ENCODE results near the gene PRKAG2. TPM values are rescaled to one million over a fixed set of nuclear protein-coding genes. Genes with fewer than 3 reads are reported as not detected.

The PRKAG2 gene
- total RNA-seq, 1 donor from 2014 or later = 13.5 TPM

GRCh38 chr7:151884312-151885201 lies 7.6 kb upstream of the PRKAG2 start:
- Mint-ChIP-seq H3K36me3 (ENCODE audit: unreplicated experiment) (no peaks in the 10 kb centered on the region), H3K4me1 (ENCODE audit: unreplicated experiment) (no peaks in the 10 kb centered on the region), H3K9me3 (ENCODE audit: unreplicated experiment) (no peaks in the 10 kb centered on the region), H3K27ac (ENCODE audit: unreplicated experiment) (no peak overlapping the region), H3K27me3 (ENCODE audit: unreplicated experiment) (peaks cover 87% of the 10 kb centered on the region), H3K4me3 (ENCODE audit: unreplicated experiment) (no peak overlapping the region)
- no peak for TF ChIP-seq CTCF (IDR thresholded peaks at IDR 0.05)
- DNase-seq (ENCODE audit: extremely low spot score, unreplicated experiment) = no peak

GRCh38 chr7:151883857-151884256 lies 6.9 kb upstream of the PRKAG2 start:
- Mint-ChIP-seq H3K36me3 (ENCODE audit: unreplicated experiment) (no peaks in the 10 kb centered on the region), H3K4me1 (ENCODE audit: unreplicated experiment) (no peaks in the 10 kb centered on the region), H3K9me3 (ENCODE audit: unreplicated experiment) (no peaks in the 10 kb centered on the region), H3K4me3 (ENCODE audit: unreplicated experiment) (no peak overlapping the region), H3K27me3 (ENCODE audit: unreplicated experiment) (peaks cover 87% of the 10 kb centered on the region), H3K27ac (ENCODE audit: unreplicated experiment) (no peak overlapping the region)
- TF ChIP-seq CTCF (IDR thresholded peaks at IDR 0.05) = no peak
- DNase-seq (ENCODE audit: extremely low spot score, unreplicated experiment) = no peak

GRCh38 chr7:151882734-151883133 lies 5.8 kb upstream of the PRKAG2 start:
- Mint-ChIP-seq H3K4me3 (ENCODE audit: unreplicated experiment) (no peak overlapping the region), H3K36me3 (ENCODE audit: unreplicated experiment) (no peaks in the 10 kb centered on the region), H3K9me3 (ENCODE audit: unreplicated experiment) (no peaks in the 10 kb centered on the region)

GRCh38 chr7:151880688-151881087 lies 3.8 kb upstream of the PRKAG2 start:
- DNase-seq (ENCODE audit: extremely low spot score, unreplicated experiment) = no peak
- H3K27me3 Mint-ChIP-seq (ENCODE audit: unreplicated experiment) = peaks cover 62% of the 10 kb centered on the region
- peaks cover 3% of the 10 kb centered on the region for H3K4me1 Mint-ChIP-seq (ENCODE audit: unreplicated experiment)
- no peaks in the 10 kb centered on the region for H3K9me3 Mint-ChIP-seq (ENCODE audit: unreplicated experiment)
- no peak overlapping the region for H3K27ac Mint-ChIP-seq (ENCODE audit: unreplicated experiment)
- no peak for TF ChIP-seq CTCF (IDR thresholded peaks at IDR 0.05)
- H3K4me3 Mint-ChIP-seq (ENCODE audit: unreplicated experiment) = no peak overlapping the region
- H3K36me3 Mint-ChIP-seq (ENCODE audit: unreplicated experiment) = no peaks in the 10 kb centered on the region

More at GRCh38 chr7:151882734-151883133, 5.8 kb upstream of the PRKAG2 start:
- no peak for DNase-seq (ENCODE audit: extremely low spot score, unreplicated experiment)
- H3K27me3 Mint-ChIP-seq (ENCODE audit: unreplicated experiment) = peaks cover 81% of the 10 kb centered on the region
- H3K4me1 Mint-ChIP-seq (ENCODE audit: unreplicated experiment) = no peaks in the 10 kb centered on the region
- no peak overlapping the region for H3K27ac Mint-ChIP-seq (ENCODE audit: unreplicated experiment)
- no peak for TF ChIP-seq CTCF (IDR thresholded peaks at IDR 0.05)
